DMS 273 treated with DMSO at 0.1 percent for 48 hours (cell line): ENCODE results near the gene MRGPRD.

ENCODE experiments used
- DNase-seq: peaks from one replicate; lab custom pipeline; 2025; lab: John Stamatoyannopoulos, UW

Gene MRGPRD

DNA sequence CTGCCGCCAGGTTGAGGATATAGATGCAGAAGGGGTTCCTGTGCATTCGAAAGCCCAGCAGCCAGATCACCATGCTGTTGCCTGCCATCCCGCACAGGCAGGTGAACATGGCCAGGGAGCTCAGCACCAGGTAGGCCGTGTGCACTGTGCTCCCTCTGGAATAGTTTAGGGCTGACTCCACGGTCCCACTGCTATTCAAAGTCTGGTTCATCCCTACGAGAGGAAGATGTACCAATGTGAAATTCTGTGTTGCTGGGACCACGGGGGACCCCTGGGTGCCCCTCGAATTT, at the start of gene MRGPRD:
Gene MRGPRD (minus strand): TSS at position 211 of the 290 bp plus-strand sequence. CDS start 0 bp downstream, at position 211.
- no peak for DNase-seq

- no peak for DNase-seq
Measured at GRCh38 chr11:69030301-69030700, 49.5 kb upstream of the MRGPRD start.

DNA sequence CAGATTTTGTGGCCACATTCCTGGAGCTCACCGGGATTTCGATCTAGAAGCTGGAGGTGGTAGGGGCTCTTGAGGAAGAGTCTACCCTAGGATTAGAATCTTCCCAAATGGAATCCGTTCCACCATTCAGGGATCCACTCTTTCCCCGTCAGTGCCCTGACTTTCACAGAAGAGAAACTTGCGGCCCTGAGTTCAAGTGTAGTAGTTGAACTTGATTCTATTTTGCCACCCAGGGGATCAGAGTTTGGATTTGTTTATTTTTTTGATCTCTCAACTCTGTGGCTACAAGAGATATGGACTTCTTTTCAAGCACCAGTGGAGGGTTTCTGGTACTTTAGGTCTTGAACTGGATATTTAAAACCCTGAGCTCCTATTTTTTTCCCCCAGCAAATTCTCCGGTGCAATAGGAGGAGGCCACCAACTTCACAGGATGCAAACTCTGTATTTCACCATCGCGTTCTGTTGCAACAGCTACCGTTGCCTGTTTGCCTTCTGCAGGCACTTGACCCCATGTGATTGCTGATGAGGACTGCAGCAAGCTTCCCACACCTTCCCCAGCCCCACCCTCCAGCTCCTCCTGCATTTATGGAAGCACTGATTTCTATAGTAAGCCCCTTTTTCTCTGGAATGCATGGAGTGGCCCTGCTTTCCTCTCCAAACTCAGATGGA, 47.1 kb upstream of the MRGPRD start:
- no peak for DNase-seq

GRCh38 chr11:69024509-69024908, 43.7 kb upstream of the MRGPRD start:
- no peak for DNase-seq

GRCh38 chr11:69022260-69022659, 41.5 kb upstream of the MRGPRD start:
- DNase-seq, result no peak

DNA sequence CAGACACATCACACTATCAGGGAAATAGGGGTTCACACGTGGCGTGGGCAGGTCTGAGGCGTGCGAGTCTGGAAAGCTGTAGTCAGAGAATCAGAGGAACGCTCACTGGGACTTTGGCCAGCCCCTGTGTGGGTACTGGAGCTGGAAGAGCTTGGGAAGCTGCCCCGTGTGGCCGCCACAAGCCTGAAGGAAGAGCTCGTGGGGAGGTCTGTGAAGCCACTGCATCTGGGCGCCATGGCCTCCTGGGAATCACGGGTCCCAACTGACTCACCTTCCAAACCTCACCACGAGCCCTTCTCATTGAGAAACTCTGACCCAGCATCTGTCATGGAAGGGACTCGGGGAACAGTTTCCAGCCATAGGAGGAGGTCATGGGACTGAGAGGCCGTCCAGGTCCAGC, 38.1 kb upstream of the MRGPRD start:
- no peak for DNase-seq

DNA sequence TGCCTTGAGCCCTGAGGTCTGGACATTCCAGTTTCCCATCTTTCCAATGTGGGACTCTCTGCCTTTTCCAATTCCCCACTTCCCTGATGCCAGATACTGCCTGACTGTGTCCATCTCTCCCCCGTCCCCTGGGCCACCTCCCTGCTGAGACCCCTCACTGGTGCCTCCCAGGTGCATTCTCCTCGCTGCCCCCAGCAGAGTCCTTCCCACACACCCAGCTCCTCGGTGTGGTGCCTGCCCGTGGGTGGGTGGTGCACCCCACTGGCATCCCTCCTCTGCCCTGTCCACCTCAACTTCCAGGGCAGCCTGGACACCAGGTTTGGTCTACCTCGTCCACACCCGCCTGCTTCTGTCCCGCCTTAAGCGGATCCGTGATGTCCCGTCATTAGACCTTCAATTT, 37.2 kb upstream of the MRGPRD start:
- DNase-seq, result no peak

- DNase-seq, result no peak
Measured at GRCh38 chr11:69014898-69015549, 34.2 kb upstream of the MRGPRD start.

- DNase-seq, result no peak
Measured at GRCh38 chr11:69014084-69014851, 33.5 kb upstream of the MRGPRD start.

DNA sequence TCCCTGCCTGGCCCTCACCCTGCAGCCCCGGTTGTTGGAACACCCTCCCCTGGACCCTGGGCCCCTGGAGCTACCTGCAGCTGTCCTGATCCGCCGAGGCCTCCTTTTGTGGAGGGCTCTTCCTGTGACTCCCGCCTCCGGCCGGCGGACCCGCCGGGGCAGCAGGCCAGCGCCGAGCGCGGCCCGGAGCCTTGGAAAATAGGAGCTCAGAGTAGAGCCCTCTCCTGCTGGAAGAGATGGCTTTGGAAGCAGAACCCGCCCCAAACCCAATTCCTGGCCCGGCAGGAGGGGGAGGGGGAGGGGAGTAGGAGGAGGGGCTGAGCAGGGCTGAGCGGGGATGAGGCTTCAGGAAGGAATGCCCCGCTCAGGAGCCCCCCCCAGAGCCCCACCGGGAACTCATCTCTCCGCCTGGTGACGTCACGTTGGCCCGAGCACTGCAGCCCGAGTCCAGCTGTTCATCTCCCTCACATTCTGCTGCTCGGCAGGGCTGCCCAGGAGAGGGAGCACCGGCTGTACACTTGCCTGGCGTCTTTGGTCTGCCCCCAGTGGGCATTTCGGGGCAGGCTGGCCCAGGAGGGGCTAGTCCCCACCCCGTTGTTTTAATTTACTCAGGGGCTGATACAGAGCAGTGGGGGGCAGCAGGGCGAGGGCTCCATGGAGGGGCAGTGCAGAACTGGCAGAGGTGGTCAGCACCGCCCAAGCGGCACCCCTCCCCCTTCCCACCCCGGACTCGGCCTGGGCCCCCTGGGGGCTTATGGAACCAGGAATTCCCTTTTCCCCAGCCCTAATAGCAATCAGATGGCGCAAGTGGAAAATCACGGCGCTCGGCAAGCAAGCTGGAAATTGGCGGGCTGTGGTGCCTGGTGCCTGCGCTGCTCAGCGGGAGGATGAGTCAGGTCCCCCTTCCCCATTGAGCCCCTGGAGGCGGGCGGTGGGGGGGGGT, 32.5 kb upstream of the MRGPRD start, which contains the start of gene MRGPRF:
Gene MRGPRF (minus strand): TSS at position 238 of the 943 bp plus-strand sequence. CDS start 3,345 bp downstream, outside the sequence.
- no peak for DNase-seq

GRCh38 chr11:69012092-69013008, 31.6 kb upstream of the MRGPRD start:
- no peak for DNase-seq

GRCh38 chr11:69011624-69012091, 30.9 kb upstream of the MRGPRD start:
- no peak for DNase-seq

- no peak for DNase-seq
Measured at GRCh38 chr11:69010964-69011623, 30.3 kb upstream of the MRGPRD start.

GRCh38 chr11:69010361-69010891, 29.6 kb upstream of the MRGPRD start:
- no peak for DNase-seq

GRCh38 chr11:69009441-69010211, 28.8 kb upstream of the MRGPRD start:
- DNase-seq, result no peak

GRCh38 chr11:69008737-69009440, 28.1 kb upstream of the MRGPRD start:
- no peak for DNase-seq

- DNase-seq, result no peak
Measured at GRCh38 chr11:69007975-69008381, 27.2 kb upstream of the MRGPRD start.

DNA sequence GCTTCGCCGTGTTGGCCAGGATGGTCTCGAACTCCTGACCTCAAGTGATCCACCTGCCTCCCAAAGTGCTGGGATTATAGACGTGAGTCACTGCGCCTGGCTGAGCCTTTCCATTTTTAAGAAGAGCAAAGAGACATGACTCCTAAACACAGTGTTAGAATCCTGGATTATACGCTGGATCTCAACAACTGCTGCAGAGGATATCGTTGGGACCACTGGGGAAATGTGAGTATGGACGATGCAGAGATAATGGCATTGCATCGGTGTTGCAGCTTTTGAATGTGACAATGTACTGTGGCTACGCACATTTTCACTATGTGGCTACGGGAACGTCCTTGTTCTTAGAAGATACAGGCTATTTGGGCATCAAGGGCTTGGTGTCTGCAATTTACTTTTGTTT, 26.0 kb upstream of the MRGPRD start:
- DNase-seq, result no peak
